Endothelial cell of umbilical vein (primary cell): ENCODE data around the gene C2orf81. TPM values are rescaled to one million over a fixed set of nuclear protein-coding genes. Genes with fewer than 3 reads are reported as not detected.
A peak's percentile ranks its signal among the peaks of the same experiment; 100 is the strongest.
"Not testable (repeated sequence)": the region's sequence is repeated elsewhere in the genome, so short reads cannot be mapped to it uniquely, and the experiment has no call there.

Experiments used
- BruUV-seq: library from RNA; stranded (reverse); fragments of 400-500 nt; replicated peaks from 2 replicates; lab custom pipeline; 2021; lab: Mats Ljungman, UMichigan
- CTCF ChIA-PET: fragments of 300-600, 350-600 bp; sonication (Branson Sonifier 250); formaldehyde crosslinking; loops from one replicate; lab custom pipeline; 2021; ENCODE audit warnings: antibody characterized with exemption, inconsistent platforms; lab: Charles Lee
- POLR2A ChIA-PET: fragments of 300-600, 350-600 bp; sonication (Branson Sonifier 250); formaldehyde crosslinking; loops from one replicate; lab custom pipeline; 2021; ENCODE audit warnings: antibody characterized with exemption, inconsistent platforms; lab: Charles Lee
- DNase-seq: peaks from one replicate; pipeline ENCODE4 v3.0.0-alpha.2; 2011; ENCODE audit warnings: low read depth, low spot score
- FAIRE-seq: peaks from 2 replicates; lab custom pipeline; 2011; peaks lifted over from hg19 to GRCh38; lab: Jason Lieb, UNC
- H2AFZ ChIP-seq: 2 replicates; pipeline ENCODE4 v1.6.0; 2012; ENCODE audit warnings: low read depth, low read length, control low read depth, inconsistent platforms
- H3K27ac ChIP-seq: 2 replicates; pipeline ENCODE4 v1.5.1; 2011; ENCODE audit warnings: low read depth, mild to moderate bottlenecking, control low read depth, low read length, moderate library complexity; ENCODE audit not compliant: insufficient read depth
- H3K27me3 ChIP-seq, 2 experiments: 2 replicates each; pipeline versions ENCODE4 v1.6.0 to v1.6.1; 2011; ENCODE audit warnings: low read length in 2 of 2, mixed read lengths in 1 of 2; ENCODE audit not compliant: control insufficient read depth in 2 of 2, insufficient read depth in 2 of 2
- H3K36me3 ChIP-seq, 2 experiments: 2 replicates in 1 of 2; 3 replicates in 1 of 2; pipeline ENCODE4 v1.5.1; 2011; ENCODE audit warnings: low read length in 2 of 2, mild to moderate bottlenecking in 1 of 2, moderate library complexity in 1 of 2; ENCODE audit not compliant: control insufficient read depth in 2 of 2, insufficient read depth in 2 of 2; ENCODE audit errors: extremely low read depth in 1 of 2
- H3K4me1 ChIP-seq: 3 replicates; pipeline ENCODE4 v1.5.1; 2011; ENCODE audit warnings: mild to moderate bottlenecking, low read length; ENCODE audit not compliant: control insufficient read depth, insufficient read depth; ENCODE audit errors: extremely low read depth
- H3K4me2 ChIP-seq: 2 replicates; pipeline ENCODE4 v1.6.1; 2011; ENCODE audit warnings: low read length, control low read depth, mixed read lengths; ENCODE audit not compliant: insufficient read depth
- H3K4me3 ChIP-seq, 3 experiments: fragments of 200-600 bp in 1 of 3; sonication (generic), shearing (Covaris generic) in 1 of 3; replicated peaks in 1 of 3; 2 replicates each; pipeline ENCODE4 v1.5.1; 2011 to 2016; ENCODE audit warnings: control low read depth in 3 of 3, low read length in 3 of 3, mild to moderate bottlenecking in 2 of 3, inconsistent platforms in 1 of 3, low read depth in 1 of 3, moderate library complexity in 1 of 3; ENCODE audit not compliant: insufficient read depth in 1 of 3
- H3K79me2 ChIP-seq: 2 replicates; pipeline ENCODE4 v1.6.0; 2012; ENCODE audit warnings: low read length, inconsistent platforms; ENCODE audit not compliant: control insufficient read depth, insufficient read depth
- H3K9ac ChIP-seq: replicated peaks from 2 replicates; pipeline ENCODE3; 2011; ENCODE audit warnings: low read length, control low read depth; ENCODE audit not compliant: insufficient read depth; ENCODE audit errors: extremely low read depth
- H3K9me1 ChIP-seq: replicated peaks from 3 replicates; pipeline ENCODE4 v1.6.0; 2011; ENCODE audit warnings: mild to moderate bottlenecking, low read length; ENCODE audit not compliant: control insufficient read depth, insufficient read depth; ENCODE audit errors: extremely low read depth
- H3K9me3 ChIP-seq: replicated peaks from 2 replicates; pipeline ENCODE4 v1.5.1; 2012; ENCODE audit warnings: low read length, inconsistent platforms; ENCODE audit not compliant: control insufficient read depth, insufficient read depth
- H4K20me1 ChIP-seq: replicated peaks from 2 replicates; pipeline ENCODE3; 2011; ENCODE audit warnings: mild to moderate bottlenecking, low read length; ENCODE audit not compliant: control insufficient read depth, insufficient read depth; ENCODE audit errors: extremely low read depth
- EZH2 ChIP-seq: IDR thresholded peaks from 2 replicates; pipeline ENCODE4 v1.6.1; 2012; ENCODE audit warnings: borderline replicate concordance, low read depth, mild to moderate bottlenecking, moderate library complexity, low read length, inconsistent platforms; ENCODE audit not compliant: severe bottlenecking
- FOS ChIP-seq: IDR thresholded peaks from 2 replicates; pipeline ENCODE4 v1.6.1; 2011; ENCODE audit warnings: mild to moderate bottlenecking, low read length, moderate library complexity, borderline replicate concordance; ENCODE audit not compliant: insufficient read depth
- GATA2 ChIP-seq: IDR thresholded peaks from 2 replicates; pipeline ENCODE4 v1.7.0; 2011; ENCODE audit warnings: low read depth, mild to moderate bottlenecking, moderate library complexity, mixed read lengths, low read length; ENCODE audit not compliant: insufficient read length, insufficient read depth
- JUN ChIP-seq: IDR thresholded peaks from 2 replicates; pipeline ENCODE4 v1.6.1; 2011; ENCODE audit warnings: borderline replicate concordance, low read depth; ENCODE audit not compliant: insufficient read length, insufficient read depth
- MYC ChIP-seq: IDR thresholded peaks from one replicate; pipeline ENCODE4 v1.6.1; 2011; ENCODE audit warnings: mild to moderate bottlenecking, low read depth, low read length
- dilution Hi-C: fragments of 300-500 bp; cut with MboI; formaldehyde crosslinking; loops from one replicate; pipeline ENCODE4 v1.15.0; 2019; ENCODE audit warnings: low sequenced_read_pairs; ENCODE audit not compliant: extremely low pct_ligation_motif_present
- intact Hi-C: fragments of 100-400 bp; cut with micrococcal nuclease; formaldehyde crosslinking; loops from one replicate; pipeline ENCODE4 v1.10.0; 2022
- polyA plus RNA-seq, 4 experiments: library from polyadenylated mRNA; depleted of rRNA in 3 of 4; stranded (reverse) in 3 of 4; unstranded in 1 of 4; fragments of >200 nt; gene quantifications; 2 replicates each; pipeline versions ENCODE4 v1.2.1 to v1.2.3, GENCODE V29; 2011 to 2012; ENCODE audit warnings: missing spikeins in 1 of 4
- total RNA-seq: library from RNA; stranded (reverse); gene quantifications from 2 replicates; pipeline ENCODE4 v1.2.3, GENCODE V29; 2021

C2orf81 gene
- total and polyA plus RNA-seq, 2 donors (not counting 3 experiments of a cell fraction or from before 2014, with no cell fraction given) = 0.17 to 0.71 TPM

- Histone ChIP-seq H3K79me2 (no peaks in the 10 kb centered on the region), H3K4me1 (peaks cover 21% of the 10 kb centered on the region), H4K20me1 (no peaks in the 10 kb centered on the region), H3K4me2 (no peak overlapping the region), H3K4me3 (no peak overlapping the region), H2AFZ (no peak overlapping the region), H3K9me3 (no peaks in the 10 kb centered on the region), H3K9me1 (no peaks in the 10 kb centered on the region), H3K27ac (no peak overlapping the region), H3K9ac (no peak overlapping the region), H3K36me3 (no peaks in the 10 kb centered on the region), H3K27me3 (peaks cover 22 to 36% of the 10 kb centered on the region in 2 experiments)
- FAIRE-seq (peak; percentile 35), DNase-seq (no peak)
- no peak for TF ChIP-seq MYC
- TF ChIP-seq EZH2 = no peak
- TF ChIP-seq JUN = no peak
- TF ChIP-seq GATA2 = no peak
- TF ChIP-seq FOS = no peak
- ChIA-PET POLR2A (no interaction called here), CTCF (interaction anchor here (1.1 to 1.5 kb wide), 3 partner anchors 10 to 87 kb away, joined by 3 read pairs; partner anchors contain the start of genes INO80B and WBP1)
- dilution Hi-C loops (no loop called here), intact Hi-C loops (loop anchor here (1.0 kb wide), 1 partner anchor 10 kb away; no protein-coding TSS in a partner anchor)
- BruUV-seq = no TSS peak
These were observed 23.3 kb upstream of the C2orf81 start for GRCh38 chr2:74444498-74445318.

GRCh38 chr2:74442483-74443297 is 21.3 kb upstream of the C2orf81 start:
- H3K27ac ChIP-seq, dilution Hi-C loops, H3K79me2 ChIP-seq, POLR2A ChIA-PET, intact Hi-C loops, H3K4me2 ChIP-seq, H3K9me3 ChIP-seq, BruUV-seq, H4K20me1 ChIP-seq, FAIRE-seq, H2AFZ ChIP-seq, H3K9me1 ChIP-seq, H3K4me3 ChIP-seq, H3K9ac ChIP-seq, H3K36me3 ChIP-seq, DNase-seq, CTCF ChIA-PET: not testable (repeated sequence)
- peaks cover 27% of the 10 kb centered on the region for H3K4me1 ChIP-seq
- H3K27me3 ChIP-seq = peaks cover 22 to 35% of the 10 kb centered on the region in 2 experiments
